Measurements from ENCODE around the gene AKR7A3.
"Not testable (repeated sequence)": the region's sequence is repeated elsewhere in the genome, so short reads cannot be mapped to it uniquely, and the experiment has no call there.

AKR7A3 gene

DNA sequence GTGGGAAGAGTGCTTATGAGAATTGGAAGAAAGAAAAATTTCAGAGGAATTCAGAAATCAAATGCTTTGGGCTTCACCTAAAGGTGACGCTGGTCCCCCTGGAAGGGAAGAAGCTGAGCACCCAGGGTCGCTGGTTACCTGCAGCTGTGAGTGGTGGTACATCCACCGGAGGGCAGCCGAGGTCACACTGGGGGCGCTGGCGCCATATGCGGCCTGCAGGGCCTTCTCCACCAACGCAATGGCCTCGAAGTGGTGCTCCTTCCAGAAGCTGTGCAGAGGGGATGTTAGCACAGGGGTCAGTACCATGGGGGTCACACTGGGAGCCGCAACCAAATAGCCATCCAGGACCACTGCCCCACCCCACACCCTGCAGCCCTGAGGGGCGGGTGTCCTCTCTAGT lies 17.3 kb upstream of the AKR7A3 start:
- DNase-seq (ENCODE audit: low spot score), result no peak
- TF ChIP-seq CTCF (IDR thresholded peaks at IDR 0.05; ENCODE audit: extremely low read depth, missing control alignments), result no peak

- DNase-seq (ENCODE audit: low spot score), result not testable (repeated sequence)
Observed at GRCh38 chr1:19304081-19304480, 15.5 kb upstream of the AKR7A3 start.

GRCh38 chr1:19300211-19300610 lies 11.6 kb upstream of the AKR7A3 start:
- DNase-seq (ENCODE audit: low spot score), result no peak
- TF ChIP-seq CTCF (IDR thresholded peaks at IDR 0.05; ENCODE audit: extremely low read depth, missing control alignments), result no peak

- DNase-seq (ENCODE audit: low spot score), result no peak
- no peak for TF ChIP-seq CTCF (IDR thresholded peaks at IDR 0.05; ENCODE audit: extremely low read depth, missing control alignments)
Observed at GRCh38 chr1:19294638-19295037, 6.1 kb upstream of the AKR7A3 start.

- TF ChIP-seq CTCF (IDR thresholded peaks at IDR 0.05; ENCODE audit: extremely low read depth, missing control alignments), result no peak
- no peak for DNase-seq (ENCODE audit: low spot score)
Observed at GRCh38 chr1:19289244-19289643, 674 bp upstream of the AKR7A3 start.

- TF ChIP-seq CTCF (IDR thresholded peaks at IDR 0.05; ENCODE audit: extremely low read depth, missing control alignments), result no peak
- DNase-seq (ENCODE audit: low spot score), result no peak
Observed at GRCh38 chr1:19287436-19288185, 959 bp downstream of the AKR7A3 start.

GRCh38 chr1:19285807-19286206 lies 2.8 kb downstream of the AKR7A3 start:
- DNase-seq (ENCODE audit: low spot score), result not testable (repeated sequence)

DNA sequence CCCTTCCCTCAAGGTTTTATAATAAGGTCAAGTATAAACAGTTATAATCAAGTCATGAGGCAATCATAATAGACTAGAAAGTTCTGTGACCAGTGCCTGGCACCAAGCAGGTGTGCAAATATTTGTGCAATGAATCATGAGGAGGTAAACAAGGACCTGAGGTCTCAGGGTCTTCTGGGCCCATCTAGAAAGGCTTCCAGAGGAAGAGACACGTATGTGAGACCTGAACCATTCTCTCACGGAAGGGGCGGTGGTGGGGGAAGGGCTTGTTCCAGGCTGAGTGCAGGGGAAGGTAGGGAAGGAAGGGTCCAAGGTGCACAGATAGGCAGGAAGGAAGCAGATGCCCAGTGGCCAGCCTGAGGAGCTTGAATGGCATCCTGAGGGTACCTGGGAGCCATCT lies 3.2 kb downstream of the AKR7A3 start:
- not testable (repeated sequence) for DNase-seq (ENCODE audit: low spot score)

GRCh38 chr1:19284881-19285280 lies 3.7 kb downstream of the AKR7A3 start:
- no peak for DNase-seq (ENCODE audit: low spot score)
- TF ChIP-seq CTCF (IDR thresholded peaks at IDR 0.05; ENCODE audit: extremely low read depth, missing control alignments), result no peak
